Thymus (tissue), 14 donors: ENCODE data around the gene NFIB. TPM values are rescaled to one million over a fixed set of nuclear protein-coding genes. Genes with fewer than 3 reads are reported as not detected.

Experiments used
- DNase-seq, 9 donors: peaks; one replicate each; pipeline ENCODE4 v3.0.0-alpha.2; 2013; ENCODE audit warnings: low spot score in 9 of 9, low read depth in 6 of 9, missing footprints in 1 of 9
- H3K27ac ChIP-seq, 2 donors: one replicate each; pipeline ENCODE4 v1.5.1; 2013; ENCODE audit warnings: control low read depth in 1 of 2, low read depth in 1 of 2, low read length in 1 of 2, mild to moderate bottlenecking in 1 of 2, moderate library complexity in 1 of 2
- H3K27me3 ChIP-seq, 2 donors: one replicate each; pipeline ENCODE4 v1.5.1; 2013; ENCODE audit warnings: low read length in 1 of 2; ENCODE audit not compliant: control insufficient read depth in 2 of 2, insufficient read depth in 1 of 2
- H3K36me3 ChIP-seq, 2 donors: one replicate each; pipeline ENCODE4 v1.5.1; 2013; ENCODE audit warnings: low read length in 1 of 2, mild to moderate bottlenecking in 1 of 2, moderate library complexity in 1 of 2; ENCODE audit not compliant: control insufficient read depth in 2 of 2, insufficient read depth in 2 of 2
- H3K4me1 ChIP-seq, 2 donors: one replicate each; pipeline ENCODE4 v1.5.1; 2013; ENCODE audit warnings: low read length in 2 of 2; ENCODE audit not compliant: control insufficient read depth in 2 of 2, insufficient read depth in 2 of 2
- H3K4me3 ChIP-seq, 2 donors: one replicate each; pipeline ENCODE4 v1.5.1; 2013; ENCODE audit warnings: low read length in 2 of 2, control low read depth in 1 of 2, mild to moderate bottlenecking in 1 of 2
- H3K9me3 ChIP-seq, 2 donors: one replicate each; pipeline ENCODE4 v1.5.1; 2013; ENCODE audit warnings: low read length in 1 of 2, mild to moderate bottlenecking in 1 of 2; ENCODE audit not compliant: control insufficient read depth in 2 of 2, insufficient read depth in 1 of 2
- whole genome bisulfite sequencing: extraction: QIAGEN DNeasy Blood & Tissue Kit; methylation state at CpG from one replicate; pipeline ENCODE4 v1.1.7; 2013; 5-methylcytosine and 5-hydroxymethylcytosine counted together
- long read RNA-seq, 10 donors: transcript quantifications; one replicate each; lab custom pipeline, GENCODE V29; 2026
- polyA plus RNA-seq: library from polyadenylated mRNA; stranded (reverse); fragments of 200-250 nt; gene quantifications from one replicate; pipeline ENCODE4 v1.2.3, GENCODE V29; 2013
- total RNA-seq: library from RNA; stranded (reverse); fragments of 120-200 nt; gene quantifications from one replicate; pipeline ENCODE4 v1.2.4, GENCODE V29; 2013
- donor health status: healthy.

The NFIB gene
- total RNA-seq (10.3 TPM), polyA plus RNA-seq (12.4 TPM)
- long read RNA-seq, donor 1 = 0 reads
- long read RNA-seq, donor 2 = 0 reads
- long read RNA-seq, donor 3, full-length matches to known transcripts = 1 of 1 reads
- long read RNA-seq, donor 3, partial matches to known transcripts = 0 of 1 reads
- long read RNA-seq, donor 3, other reads (novel, unspliced or antisense) = 0 of 1 reads
- long read RNA-seq, donor 4 = 0 reads
- long read RNA-seq, donor 5, partial matches to known transcripts = 0 of 3 reads
- long read RNA-seq, donor 5, other reads (novel, unspliced or antisense) = 0 of 3 reads
- long read RNA-seq, donor 6, full-length matches to known transcripts = 2 of 2 reads
- long read RNA-seq, donor 6, partial matches to known transcripts = 0 of 2 reads
- long read RNA-seq, donor 6, other reads (novel, unspliced or antisense) = 0 of 2 reads
- long read RNA-seq, donor 7 = 0 reads
- long read RNA-seq, donor 8, full-length matches to known transcripts = 2 of 2 reads
- long read RNA-seq, donor 8, partial matches to known transcripts = 0 of 2 reads
- long read RNA-seq, donor 8, other reads (novel, unspliced or antisense) = 0 of 2 reads
- long read RNA-seq, donor 9, full-length matches to known transcripts = 1 of 1 reads
- long read RNA-seq, donor 9, partial matches to known transcripts = 0 of 1 reads
- long read RNA-seq, donor 9, other reads (novel, unspliced or antisense) = 0 of 1 reads
- long read RNA-seq, donor 10 = 0 reads

DNA sequence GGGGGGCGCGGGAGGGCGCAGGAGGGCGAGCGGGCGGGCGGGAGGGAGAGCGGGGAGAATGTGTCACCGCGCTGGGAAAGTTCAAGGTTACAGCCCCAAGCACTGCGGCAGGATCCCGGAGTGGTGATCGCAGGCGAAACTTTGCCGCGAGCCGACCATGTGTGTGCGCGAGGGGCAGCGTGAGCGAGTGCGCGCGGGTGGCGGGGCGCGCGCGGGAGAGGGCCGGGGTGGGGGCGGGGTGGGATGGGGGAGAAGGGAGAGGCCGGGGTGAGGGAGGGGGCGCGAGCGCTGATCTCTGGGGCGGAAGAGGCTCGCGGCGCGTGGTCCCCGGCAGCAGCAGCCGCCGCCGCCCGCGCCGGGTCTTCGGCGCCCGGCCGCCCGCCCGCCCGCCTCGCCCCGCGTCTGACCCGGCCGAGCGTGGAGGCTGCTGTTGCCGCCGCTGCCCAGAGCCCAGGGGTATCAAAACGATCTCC, at the start of gene NFIB:
Gene NFIB (minus strand): TSS at position 191 of the 473 bp plus-strand sequence. CDS start 630 bp downstream, outside the sequence.
- peak within 1 kb of the TSS; percentile 83 to 85 for H3K27ac ChIP-seq
- H3K9me3 ChIP-seq = no peaks in the 10 kb centered on the region
- WGBS = 2% methylated on average over 61 of the region's 63 CpGs
- H3K27me3 ChIP-seq = peaks cover 65 to 75% of the 10 kb centered on the region in 2 donors
- no peaks in the 10 kb centered on the region for H3K36me3 ChIP-seq
- H3K4me1 ChIP-seq = peaks cover 0 to 5% of the 10 kb centered on the region in 2 donors
- no peak for DNase-seq
- peak within 1 kb of the TSS; percentile 41 to 52 for H3K4me3 ChIP-seq

- WGBS = 98% methylated on average over 1 of the region's 1 CpG
- Histone ChIP-seq H3K27ac (no peak overlapping the region), H3K9me3 (no peaks in the 10 kb centered on the region), H3K27me3 (no peaks in the 10 kb centered on the region), H3K36me3 (no peaks in the 10 kb centered on the region), H3K4me1 (no peaks in the 10 kb centered on the region), H3K4me3 (no peak overlapping the region)
- no peak for DNase-seq
Observed at GRCh38 chr9:14362175-14362574, 48.2 kb upstream of the NFIB start.

DNA sequence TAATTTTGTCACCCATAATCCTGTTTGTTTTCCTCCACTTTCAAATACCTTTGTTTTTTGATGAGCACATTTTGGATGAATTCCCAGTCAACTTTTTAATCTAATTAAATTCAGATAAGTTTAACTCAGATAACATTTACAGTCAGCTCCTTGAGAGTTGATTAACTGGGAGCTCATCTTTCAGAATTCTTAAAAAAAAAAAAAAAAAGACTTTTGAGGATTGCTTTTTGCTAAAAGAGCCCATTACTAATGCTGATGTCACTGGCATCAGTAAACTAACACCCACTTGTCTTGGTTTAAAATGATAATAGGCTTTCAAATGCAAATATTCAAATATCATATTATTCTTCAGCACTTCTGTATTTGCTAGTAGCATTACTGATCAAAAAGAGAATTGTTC, 47.1 kb upstream of the NFIB start:
- H3K27ac ChIP-seq = no peak overlapping the region

DNA sequence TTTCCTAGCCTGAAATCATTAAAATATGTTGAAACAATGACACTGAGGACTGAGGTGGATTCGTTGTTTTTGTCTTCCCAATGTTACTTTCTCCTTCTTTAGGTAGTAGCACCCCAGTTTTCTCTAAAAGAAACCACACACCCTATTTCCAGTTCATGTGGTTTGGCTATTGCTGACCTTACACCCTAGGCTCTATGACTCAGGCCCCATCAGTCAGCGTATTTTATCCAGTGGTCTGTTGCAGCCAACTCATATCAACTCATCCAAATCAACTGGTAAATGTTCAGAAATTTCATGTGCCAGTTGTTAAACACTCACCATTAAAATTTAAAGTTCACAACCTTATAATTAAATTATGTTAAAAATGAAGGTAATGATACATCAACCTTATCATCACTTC, 44.6 kb upstream of the NFIB start:
- Histone ChIP-seq H3K27me3 (peaks cover 0 to 6% of the 10 kb centered on the region in 2 donors), H3K9me3 (no peaks in the 10 kb centered on the region), H3K4me3 (no peak overlapping the region), H3K4me1 (no peaks in the 10 kb centered on the region), H3K27ac (no peak overlapping the region), H3K36me3 (no peaks in the 10 kb centered on the region)
- WGBS = 85% methylated on average over 2 of the region's 2 CpGs
- no peak for DNase-seq

More for the DNA sequence above, 47.1 kb upstream of the NFIB start:
- no peak for DNase-seq
- H3K36me3 ChIP-seq = no peaks in the 10 kb centered on the region
- no peaks in the 10 kb centered on the region for H3K9me3 ChIP-seq
- H3K27me3 ChIP-seq = no peaks in the 10 kb centered on the region
- no peak overlapping the region for H3K4me3 ChIP-seq
- H3K4me1 ChIP-seq = no peaks in the 10 kb centered on the region

DNA sequence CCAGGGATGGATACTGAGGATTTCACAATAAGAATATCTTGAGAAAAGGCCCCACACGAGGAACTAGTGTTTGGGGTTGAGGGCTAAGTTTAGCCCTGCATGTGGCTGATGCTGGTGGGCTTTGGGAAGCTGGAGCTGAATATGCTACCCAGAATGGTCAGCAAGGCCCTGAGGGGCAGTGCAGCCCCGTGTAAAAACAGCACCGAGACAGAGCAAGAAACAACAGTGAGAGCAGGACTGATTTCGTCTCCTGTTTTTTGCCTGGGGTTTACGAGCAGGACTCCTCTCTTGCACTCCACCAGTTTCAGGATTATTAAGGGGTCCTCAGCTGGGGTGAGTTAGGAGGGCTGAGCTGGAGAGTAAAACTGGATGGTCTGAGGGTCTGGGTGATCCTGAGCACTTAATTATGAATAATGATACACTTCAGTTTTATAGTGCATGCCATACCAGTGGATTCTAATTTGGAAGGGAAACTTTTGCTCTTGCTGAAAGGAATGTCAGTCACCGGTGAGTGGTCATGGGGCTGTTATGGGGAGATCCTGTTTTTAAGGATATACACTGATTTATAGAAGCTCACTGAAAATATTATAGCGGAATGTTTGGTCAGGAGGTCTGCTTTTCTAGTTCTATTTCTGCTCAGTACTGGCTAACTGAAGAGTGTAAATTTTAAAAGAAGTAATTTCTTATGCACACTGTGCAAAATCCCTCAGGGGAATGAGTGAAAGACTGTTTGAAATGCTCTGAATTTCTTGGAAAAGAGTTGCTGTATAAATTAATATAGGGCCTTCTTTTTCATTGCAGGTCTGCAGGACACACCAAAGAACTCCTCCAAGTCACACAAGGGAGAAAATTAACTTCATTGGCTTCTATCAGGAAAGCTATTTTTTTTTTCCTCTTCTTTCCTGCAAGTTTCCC, 42.7 kb upstream of the NFIB start:
- DNase-seq = no peak
- Histone ChIP-seq H3K27ac (no peak overlapping the region), H3K36me3 (no peaks in the 10 kb centered on the region), H3K9me3 (no peaks in the 10 kb centered on the region), H3K4me1 (no peaks in the 10 kb centered on the region), H3K27me3 (peaks cover 3 to 20% of the 10 kb centered on the region in 2 donors), H3K4me3 (no peak overlapping the region)
- WGBS = 91% methylated on average over 7 of the region's 7 CpGs

- Histone ChIP-seq H3K27me3 (peaks cover 27 to 44% of the 10 kb centered on the region in 2 donors), H3K4me3 (no peak overlapping the region), H3K27ac (no peak overlapping the region), H3K36me3 (no peaks in the 10 kb centered on the region), H3K4me1 (no peaks in the 10 kb centered on the region), H3K9me3 (no peaks in the 10 kb centered on the region)
- no peak for DNase-seq
- 96% methylated on average over 1 of the region's 1 CpG for WGBS
Observed at GRCh38 chr9:14354201-14354600, 40.3 kb upstream of the NFIB start.

DNA sequence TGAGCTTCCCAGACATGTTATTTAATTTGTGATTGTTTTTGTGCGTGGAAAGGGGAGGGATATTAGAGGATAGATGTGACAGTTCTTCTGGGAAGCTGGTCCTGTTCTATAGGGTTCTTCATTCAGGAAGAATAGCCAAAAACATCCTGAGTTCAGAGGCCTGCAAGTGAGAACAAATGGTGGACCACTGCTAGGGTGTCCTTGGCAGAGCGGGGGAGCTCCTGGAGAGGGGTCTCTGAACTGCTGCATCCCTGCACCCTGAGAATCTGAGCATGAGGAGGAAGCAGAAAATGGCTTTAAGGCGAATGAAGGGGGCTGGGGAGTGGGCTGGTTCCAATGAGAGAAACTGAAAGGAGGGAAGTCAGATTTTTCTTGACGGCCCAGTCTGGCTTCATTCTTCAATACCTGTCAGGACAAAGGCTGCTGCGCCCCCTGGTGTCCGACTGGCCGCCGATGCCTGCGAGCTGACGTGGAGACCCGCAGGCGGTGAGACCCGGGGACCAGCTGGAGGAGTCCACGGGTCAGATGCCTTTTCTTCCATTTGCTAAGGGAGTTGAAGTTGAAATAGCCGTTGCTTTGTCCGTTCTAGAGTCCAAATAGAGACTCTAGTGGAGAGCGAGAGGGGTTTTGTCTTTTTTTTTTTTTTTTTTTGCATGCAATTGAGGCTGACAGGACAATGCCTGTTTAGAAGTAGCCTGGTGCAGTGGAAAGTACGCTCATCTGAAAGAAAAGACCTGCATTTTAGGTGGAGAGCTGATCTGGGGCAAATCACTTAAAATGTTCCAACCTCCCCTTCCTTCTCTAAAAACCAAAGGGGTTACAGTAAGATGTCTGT, 39.5 kb upstream of the NFIB start:
- Histone ChIP-seq H3K4me3 (no peak overlapping the region), H3K36me3 (no peaks in the 10 kb centered on the region), H3K27me3 (peaks cover 35 to 52% of the 10 kb centered on the region in 2 donors), H3K27ac (no peak overlapping the region), H3K9me3 (no peaks in the 10 kb centered on the region), H3K4me1 (no peaks in the 10 kb centered on the region)
- DNase-seq = peak in 8 of 9 donors; percentile 11 to 66 (median 39)
- 18% methylated on average over 18 of the region's 18 CpGs for WGBS

DNA sequence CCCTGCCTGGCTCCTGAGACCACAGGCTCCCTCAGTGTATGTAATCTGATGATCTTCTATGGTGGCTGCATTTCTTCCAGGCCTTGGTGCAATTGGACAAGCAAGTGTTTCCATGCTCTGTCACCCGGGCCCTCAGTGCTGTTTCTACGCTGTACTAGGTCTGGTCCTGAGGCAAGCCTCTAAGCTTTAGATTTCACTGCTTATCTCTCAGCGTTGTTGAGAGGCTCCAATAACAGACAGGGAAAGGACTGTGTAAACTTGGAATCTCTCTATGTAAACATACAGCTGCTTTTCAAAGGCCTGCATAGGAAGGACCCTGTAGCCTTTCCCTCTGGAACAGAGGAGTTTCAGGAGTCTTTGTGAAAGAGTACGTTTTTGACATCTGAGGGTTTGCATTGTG, 38.6 kb upstream of the NFIB start:
- H3K4me1 ChIP-seq = no peaks in the 10 kb centered on the region
- H3K27ac ChIP-seq = no peak overlapping the region
- H3K9me3 ChIP-seq = no peaks in the 10 kb centered on the region
- H3K4me3 ChIP-seq = no peak overlapping the region
- no peaks in the 10 kb centered on the region for H3K36me3 ChIP-seq
- 95% methylated on average over 4 of the region's 4 CpGs for WGBS
- DNase-seq = no peak
- peaks cover 44 to 61% of the 10 kb centered on the region in 2 donors for H3K27me3 ChIP-seq
